ENCODE measurements around the gene BHMT2.

The BHMT2 gene

GRCh38 chr5:79022771-79023170, 46.8 kb upstream of the BHMT2 start:
- H3K4me3 ChIP-seq (ENCODE audit: low read length) = no peak overlapping the region
- no peaks in the 10 kb centered on the region for H3F3A ChIP-seq (ENCODE audit: control insufficient read depth, insufficient read depth)
- 0 out of 2 replicates have a peak, but pooled peaks cover 3% of the 10 kb centered on the region for H3K4me1 ChIP-seq (ENCODE audit: control insufficient read depth, low read length)
- no peaks in the 10 kb centered on the region for H3K9me2 ChIP-seq (replicated peaks; ENCODE audit: control insufficient read depth, low read length)
- H4K20me1 ChIP-seq (ENCODE audit: control insufficient read depth, insufficient read depth, low read depth, low read length) = no peaks in the 10 kb centered on the region
- no peak overlapping the region for H3K4me2 ChIP-seq (ENCODE audit: low read length)
- H3K79me2 ChIP-seq (ENCODE audit: control insufficient read depth, low read length) = no peaks in the 10 kb centered on the region
- no peaks in the 10 kb centered on the region for H3K36me3 ChIP-seq (ENCODE audit: control insufficient read depth, low read length)
- no peak overlapping the region for H3K27ac ChIP-seq (ENCODE audit: low read depth, low read length)
- H3K9me3 ChIP-seq (ENCODE audit: control insufficient read depth, insufficient read depth, low read length) = no peaks in the 10 kb centered on the region
- H3K27me3 ChIP-seq (ENCODE audit: control insufficient read depth, low read length) = peaks cover 40% of the 10 kb centered on the region
- TF ChIP-seq EZH2phosphoT487 (IDR thresholded peaks at IDR 0.05; ENCODE audit: borderline replicate concordance, low read length) (no peak), CTCF (IDR thresholded peaks at IDR 0.05; ENCODE audit: low read depth, low read length, poor library complexity, severe bottlenecking) (no peak)

- Histone ChIP-seq H3K9me3 (ENCODE audit: control insufficient read depth, insufficient read depth, low read length) (no peaks in the 10 kb centered on the region), H3K27ac (ENCODE audit: low read depth, low read length) (no peak overlapping the region), H3K4me2 (ENCODE audit: low read length) (no peak overlapping the region), H3K27me3 (ENCODE audit: control insufficient read depth, low read length) (peaks cover 41% of the 10 kb centered on the region), H4K20me1 (ENCODE audit: control insufficient read depth, insufficient read depth, low read depth, low read length) (no peaks in the 10 kb centered on the region), H3K79me2 (ENCODE audit: control insufficient read depth, low read length) (no peaks in the 10 kb centered on the region), H3K4me3 (ENCODE audit: low read length) (no peak overlapping the region), H3K4me1 (ENCODE audit: control insufficient read depth, low read length) (0 out of 2 replicates have a peak, but pooled peaks cover 3% of the 10 kb centered on the region), H3K9me2 (replicated peaks; ENCODE audit: control insufficient read depth, low read length) (no peaks in the 10 kb centered on the region), H3F3A (ENCODE audit: control insufficient read depth, insufficient read depth) (no peaks in the 10 kb centered on the region), H3K36me3 (ENCODE audit: control insufficient read depth, low read length) (no peaks in the 10 kb centered on the region)
- no peak for TF ChIP-seq CTCF (IDR thresholded peaks at IDR 0.05; ENCODE audit: low read depth, low read length, poor library complexity, severe bottlenecking)
- TF ChIP-seq EZH2phosphoT487 (IDR thresholded peaks at IDR 0.05; ENCODE audit: borderline replicate concordance, low read length) = no peak
Measured at GRCh38 chr5:79023348-79023747, 46.2 kb upstream of the BHMT2 start.

- 0 out of 2 replicates have a peak, but pooled peaks cover 3% of the 10 kb centered on the region for H3K4me1 ChIP-seq (ENCODE audit: control insufficient read depth, low read length)
- H3K27me3 ChIP-seq (ENCODE audit: control insufficient read depth, low read length) = peaks cover 42% of the 10 kb centered on the region
- no peak overlapping the region for H3K4me2 ChIP-seq (ENCODE audit: low read length)
- no peaks in the 10 kb centered on the region for H3K36me3 ChIP-seq (ENCODE audit: control insufficient read depth, low read length)
- H4K20me1 ChIP-seq (ENCODE audit: control insufficient read depth, insufficient read depth, low read depth, low read length) = no peaks in the 10 kb centered on the region
- TF ChIP-seq EZH2phosphoT487 (IDR thresholded peaks at IDR 0.05; ENCODE audit: borderline replicate concordance, low read length) (no peak), CTCF (IDR thresholded peaks at IDR 0.05; ENCODE audit: low read depth, low read length, poor library complexity, severe bottlenecking) (no peak)
- H3K27ac ChIP-seq (ENCODE audit: low read depth, low read length) = no peak overlapping the region
- no peaks in the 10 kb centered on the region for H3K9me2 ChIP-seq (replicated peaks; ENCODE audit: control insufficient read depth, low read length)
- no peaks in the 10 kb centered on the region for H3K79me2 ChIP-seq (ENCODE audit: control insufficient read depth, low read length)
- H3F3A ChIP-seq (ENCODE audit: control insufficient read depth, insufficient read depth) = no peaks in the 10 kb centered on the region
- no peaks in the 10 kb centered on the region for H3K9me3 ChIP-seq (ENCODE audit: control insufficient read depth, insufficient read depth, low read length)
- no peak overlapping the region for H3K4me3 ChIP-seq (ENCODE audit: low read length)
Measured at GRCh38 chr5:79023947-79024346, 45.6 kb upstream of the BHMT2 start.
